NCI-H82 treated with DMSO at 0.1 percent for 48 hours (cell line): ENCODE results near the gene TRIM47.

Experiments
- DNase-seq: peaks from one replicate; lab custom pipeline; 2025; ENCODE audit not compliant: unreplicated experiment; lab: John Stamatoyannopoulos, UW

The TRIM47 gene

GRCh38 chr17:75832652-75833400 lies 45.6 kb downstream of the TRIM47 start:
- DNase-seq: no peak

GRCh38 chr17:75832164-75832651 lies 46.2 kb downstream of the TRIM47 start:
- DNase-seq: no peak

- DNase-seq: no peak
These were observed 47.3 kb downstream of the TRIM47 start for GRCh38 chr17:75831032-75831571.

GRCh38 chr17:75830164-75831031 lies 48.0 kb downstream of the TRIM47 start:
- no peak for DNase-seq

GRCh38 chr17:75829747-75830146 lies 48.6 kb downstream of the TRIM47 start:
- DNase-seq: no peak

GRCh38 chr17:75828741-75829140 lies 49.6 kb downstream of the TRIM47 start:
- DNase-seq: no peak

GRCh38 chr17:75828076-75828400 lies 50.3 kb downstream of the TRIM47 start:
- DNase-seq: no peak

- peak; percentile 84 for DNase-seq
These were observed 50.9 kb downstream of the TRIM47 start for GRCh38 chr17:75827308-75828075.

GRCh38 chr17:75826561-75827307 lies 51.6 kb downstream of the TRIM47 start:
- DNase-seq: no peak

- DNase-seq: no peak
These were observed 52.5 kb downstream of the TRIM47 start for GRCh38 chr17:75825748-75826370.

- DNase-seq: no peak
These were observed 53.2 kb downstream of the TRIM47 start for GRCh38 chr17:75825149-75825552.

GRCh38 chr17:75824666-75825065 lies 53.7 kb downstream of the TRIM47 start:
- DNase-seq: no peak
